ENCODE measurements around the gene FAM180B. TPM values are rescaled to one million over a fixed set of nuclear protein-coding genes. Genes with fewer than 3 reads are reported as not detected.

The FAM180B gene
- polyA plus RNA-seq, 1 donor from 2014 or later, result not detected

DNA sequence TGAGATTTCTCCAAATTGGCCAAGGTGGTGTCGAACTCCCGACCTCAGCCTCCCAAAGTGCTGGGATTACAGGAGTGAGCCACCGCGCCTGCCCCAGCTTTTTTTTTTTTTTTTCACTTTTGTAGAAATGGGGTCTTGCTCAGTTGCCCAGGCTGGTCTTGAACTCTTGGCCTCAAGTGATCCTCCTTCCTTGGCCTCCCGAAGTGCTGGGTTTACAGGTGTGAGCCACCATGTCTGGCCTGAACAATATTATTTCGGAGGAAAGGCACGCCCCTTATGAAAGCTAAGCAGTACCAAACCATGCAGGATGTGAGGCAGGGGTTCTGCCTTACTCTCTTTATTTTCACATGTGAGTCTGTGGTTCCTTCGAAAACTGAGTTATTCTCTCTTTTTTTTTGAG is 39.8 kb downstream of the FAM180B start:
- no peaks in the 10 kb centered on the region for H3K9me3 ChIP-seq (ENCODE audit: low read length)
- no peak overlapping the region for H3K27ac ChIP-seq (ENCODE audit: low read length)
- H3F3A ChIP-seq (ENCODE audit: insufficient read depth, low read length, poor library complexity, severe bottlenecking), result no peaks in the 10 kb centered on the region
- H3K4me3 ChIP-seq (ENCODE audit: low read length), result no peak overlapping the region
- TF ChIP-seq TAF1 (IDR thresholded peaks at IDR 0.05; ENCODE audit: low read depth) (no peak), MXI1 (conservative IDR thresholded peaks at IDR 0.05; ENCODE audit: poor library complexity, severe bottlenecking) (no peak)
- TF ChIP-seq, protein P1, sequence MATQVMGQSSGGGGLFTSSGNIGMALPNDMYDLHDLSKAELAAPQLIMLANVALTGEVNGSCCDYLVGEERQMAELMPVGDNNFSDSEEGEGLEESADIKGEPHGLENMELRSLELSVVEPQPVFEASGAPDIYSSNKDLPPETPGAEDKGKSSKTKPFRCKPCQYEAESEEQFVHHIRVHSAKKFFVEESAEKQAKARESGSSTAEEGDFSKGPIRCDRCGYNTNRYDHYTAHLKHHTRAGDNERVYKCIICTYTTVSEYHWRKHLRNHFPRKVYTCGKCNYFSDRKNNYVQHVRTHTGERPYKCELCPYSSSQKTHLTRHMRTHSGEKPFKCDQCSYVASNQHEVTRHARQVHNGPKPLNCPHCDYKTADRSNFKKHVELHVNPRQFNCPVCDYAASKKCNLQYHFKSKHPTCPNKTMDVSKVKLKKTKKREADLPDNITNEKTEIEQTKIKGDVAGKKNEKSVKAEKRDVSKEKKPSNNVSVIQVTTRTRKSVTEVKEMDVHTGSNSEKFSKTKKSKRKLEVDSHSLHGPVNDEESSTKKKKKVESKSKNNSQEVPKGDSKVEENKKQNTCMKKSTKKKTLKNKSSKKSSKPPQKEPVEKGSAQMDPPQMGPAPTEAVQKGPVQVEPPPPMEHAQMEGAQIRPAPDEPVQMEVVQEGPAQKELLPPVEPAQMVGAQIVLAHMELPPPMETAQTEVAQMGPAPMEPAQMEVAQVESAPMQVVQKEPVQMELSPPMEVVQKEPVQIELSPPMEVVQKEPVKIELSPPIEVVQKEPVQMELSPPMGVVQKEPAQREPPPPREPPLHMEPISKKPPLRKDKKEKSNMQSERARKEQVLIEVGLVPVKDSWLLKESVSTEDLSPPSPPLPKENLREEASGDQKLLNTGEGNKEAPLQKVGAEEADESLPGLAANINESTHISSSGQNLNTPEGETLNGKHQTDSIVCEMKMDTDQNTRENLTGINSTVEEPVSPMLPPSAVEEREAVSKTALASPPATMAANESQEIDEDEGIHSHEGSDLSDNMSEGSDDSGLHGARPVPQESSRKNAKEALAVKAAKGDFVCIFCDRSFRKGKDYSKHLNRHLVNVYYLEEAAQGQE (IDR thresholded peaks at IDR 0.05; ENCODE audit: borderline replicate concordance), result no peak
- H3K4me2 ChIP-seq (ENCODE audit: low read length), result no peak overlapping the region
- H3K36me3 ChIP-seq (ENCODE audit: insufficient read depth, low read length), result peaks cover 10% of the 10 kb centered on the region
- no peak overlapping the region for H3K9ac ChIP-seq (ENCODE audit: low read length)
- H3K27me3 ChIP-seq (ENCODE audit: insufficient read depth, low read depth, low read length), result no peaks in the 10 kb centered on the region
- no peaks in the 10 kb centered on the region for H3K9me2 ChIP-seq (ENCODE audit: insufficient read depth, low read length)
- no peak overlapping the region for H2AFZ ChIP-seq (ENCODE audit: low read depth, low read length)
- no peaks in the 10 kb centered on the region for H4K20me1 ChIP-seq (ENCODE audit: insufficient read depth)
- no peaks in the 10 kb centered on the region for H3K79me2 ChIP-seq (replicated peaks; ENCODE audit: insufficient read depth, low read length)

DNA sequence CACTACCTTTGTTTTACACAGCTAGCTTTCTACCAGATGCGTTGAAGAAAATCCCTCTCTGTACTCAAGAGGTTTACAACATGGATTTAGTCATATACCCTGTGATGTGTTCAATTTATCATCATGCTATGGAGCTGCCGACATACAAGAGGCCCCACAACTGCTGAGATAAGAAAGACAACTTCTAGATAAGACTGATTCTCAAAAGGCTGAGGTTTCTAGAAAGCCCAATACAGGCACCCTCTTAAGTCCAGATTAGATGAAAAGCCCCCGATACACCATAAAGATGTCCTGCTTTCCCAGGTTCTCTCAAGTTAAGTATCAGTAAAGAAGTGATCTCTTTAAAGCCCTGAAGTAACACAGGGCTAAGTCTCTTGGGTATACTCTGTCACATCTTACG is 41.5 kb downstream of the FAM180B start:
- H3K36me3 ChIP-seq (ENCODE audit: insufficient read depth, low read length), result peaks cover 10% of the 10 kb centered on the region
- no peaks in the 10 kb centered on the region for H3K79me2 ChIP-seq (replicated peaks; ENCODE audit: insufficient read depth, low read length)
- TF ChIP-seq, protein P1 (IDR thresholded peaks at IDR 0.05; ENCODE audit: borderline replicate concordance), result no peak
- TF ChIP-seq, protein P2, sequence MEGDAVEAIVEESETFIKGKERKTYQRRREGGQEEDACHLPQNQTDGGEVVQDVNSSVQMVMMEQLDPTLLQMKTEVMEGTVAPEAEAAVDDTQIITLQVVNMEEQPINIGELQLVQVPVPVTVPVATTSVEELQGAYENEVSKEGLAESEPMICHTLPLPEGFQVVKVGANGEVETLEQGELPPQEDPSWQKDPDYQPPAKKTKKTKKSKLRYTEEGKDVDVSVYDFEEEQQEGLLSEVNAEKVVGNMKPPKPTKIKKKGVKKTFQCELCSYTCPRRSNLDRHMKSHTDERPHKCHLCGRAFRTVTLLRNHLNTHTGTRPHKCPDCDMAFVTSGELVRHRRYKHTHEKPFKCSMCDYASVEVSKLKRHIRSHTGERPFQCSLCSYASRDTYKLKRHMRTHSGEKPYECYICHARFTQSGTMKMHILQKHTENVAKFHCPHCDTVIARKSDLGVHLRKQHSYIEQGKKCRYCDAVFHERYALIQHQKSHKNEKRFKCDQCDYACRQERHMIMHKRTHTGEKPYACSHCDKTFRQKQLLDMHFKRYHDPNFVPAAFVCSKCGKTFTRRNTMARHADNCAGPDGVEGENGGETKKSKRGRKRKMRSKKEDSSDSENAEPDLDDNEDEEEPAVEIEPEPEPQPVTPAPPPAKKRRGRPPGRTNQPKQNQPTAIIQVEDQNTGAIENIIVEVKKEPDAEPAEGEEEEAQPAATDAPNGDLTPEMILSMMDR (IDR thresholded peaks at IDR 0.05; ENCODE audit: poor library complexity, severe bottlenecking), result no peak
- TF ChIP-seq SMC3 (conservative IDR thresholded peaks at IDR 0.05; ENCODE audit: poor library complexity) (no peak), TAF1 (IDR thresholded peaks at IDR 0.05; ENCODE audit: low read depth) (no peak), EZH2 (IDR thresholded peaks at IDR 0.05; ENCODE audit: borderline replicate concordance, insufficient read depth, low read length, poor library complexity, severe bottlenecking) (no peak), POLR2AphosphoS5 (IDR thresholded peaks at IDR 0.05) (no peak), EP300 (conservative IDR thresholded peaks at IDR 0.05; ENCODE audit: poor library complexity, severe bottlenecking) (no peak), RAD21 (conservative IDR thresholded peaks at IDR 0.05) (no peak), MXI1 (conservative IDR thresholded peaks at IDR 0.05; ENCODE audit: poor library complexity, severe bottlenecking) (no peak)

More for the DNA sequence above, 41.5 kb downstream of the FAM180B start:
- no peak overlapping the region for H3K27ac ChIP-seq (ENCODE audit: low read length)
- H3K9me2 ChIP-seq (ENCODE audit: insufficient read depth, low read length), result no peaks in the 10 kb centered on the region
- H3K4me2 ChIP-seq (ENCODE audit: low read length), result no peak overlapping the region
- no peak overlapping the region for H3K4me3 ChIP-seq (ENCODE audit: low read length)
- H3K9me3 ChIP-seq (ENCODE audit: low read length), result no peaks in the 10 kb centered on the region
- no peak overlapping the region for H3K9ac ChIP-seq (ENCODE audit: low read length)
- H2AFZ ChIP-seq (ENCODE audit: low read depth, low read length), result no peak overlapping the region
- no peaks in the 10 kb centered on the region for H3K27me3 ChIP-seq (ENCODE audit: insufficient read depth, low read depth, low read length)
- no peaks in the 10 kb centered on the region for H3F3A ChIP-seq (ENCODE audit: insufficient read depth, low read length, poor library complexity, severe bottlenecking)
- no peaks in the 10 kb centered on the region for H4K20me1 ChIP-seq (ENCODE audit: insufficient read depth)
